Small intestine (tissue), 16 donors: ENCODE data around the gene FAM219A. TPM values are rescaled to one million over a fixed set of nuclear protein-coding genes. Genes with fewer than 3 reads are reported as not detected.

Source experiments
- DNase-seq, 2 donors: peaks; one replicate each; pipeline versions ENCODE4 v3.0.0 to v3.0.0-alpha.2; 2013
- FAIRE-seq: peaks from 2 replicates; lab custom pipeline; 2012; peaks lifted over from hg19 to GRCh38; lab: Jason Lieb, UNC
- H3K27ac ChIP-seq, 3 donors: one replicate each; pipeline ENCODE4 v1.5.1; 2013; ENCODE audit warnings: low read length in 2 of 3, mild to moderate bottlenecking in 2 of 3, control low read depth in 1 of 3, inconsistent platforms in 1 of 3, low read depth in 1 of 3, moderate library complexity in 1 of 3
- H3K27me3 ChIP-seq, 3 donors: one replicate each; pipeline ENCODE4 v1.6.1; 2013; ENCODE audit warnings: low read length in 3 of 3, inconsistent platforms in 1 of 3; ENCODE audit not compliant: control insufficient read depth in 3 of 3, insufficient read depth in 3 of 3
- H3K36me3 ChIP-seq, 3 donors: one replicate each; pipeline ENCODE4 v1.6.1; 2013; ENCODE audit warnings: low read length in 3 of 3, inconsistent platforms in 1 of 3, low read depth in 1 of 3, mild to moderate bottlenecking in 1 of 3, moderate library complexity in 1 of 3; ENCODE audit not compliant: control insufficient read depth in 3 of 3, insufficient read depth in 2 of 3
- H3K4me1 ChIP-seq, 3 donors: one replicate each; pipeline ENCODE4 v1.6.1; 2013; ENCODE audit warnings: low read length in 2 of 3, inconsistent platforms in 1 of 3, low read depth in 1 of 3, mild to moderate bottlenecking in 1 of 3, moderate library complexity in 1 of 3; ENCODE audit not compliant: control insufficient read depth in 3 of 3, insufficient read depth in 2 of 3
- H3K4me3 ChIP-seq, 3 donors: one replicate each; pipeline ENCODE4 v1.5.1; 2013; ENCODE audit warnings: low read length in 3 of 3, control low read depth in 1 of 3, inconsistent platforms in 1 of 3, low read depth in 1 of 3, mild to moderate bottlenecking in 1 of 3, moderate library complexity in 1 of 3
- H3K9me3 ChIP-seq, 2 donors: one replicate each; pipeline ENCODE4 v1.6.1; 2013; ENCODE audit warnings: low read depth in 1 of 2, low read length in 1 of 2; ENCODE audit not compliant: control insufficient read depth in 2 of 2, insufficient read depth in 1 of 2
- WGBS, 3 donors: extraction: QIAGEN DNeasy Blood & Tissue Kit; methylation state at CpG; one replicate each; pipeline ENCODE4 v1.1.7; 2013; 5-methylcytosine and 5-hydroxymethylcytosine counted together
- long read RNA-seq, 10 donors: transcript quantifications; one replicate each; lab custom pipeline, GENCODE V29; 2026
- polyA plus RNA-seq, 4 donors: library from polyadenylated mRNA; stranded (reverse) in 3 of 4; unstranded in 1 of 4; fragments of 200-250 nt in 3 of 4; fragments of 120-200 nt in 1 of 4; gene quantifications; one replicate each; pipeline versions ENCODE4 v1.2.1 to v1.2.3, GENCODE V29; 2013
- donor health status: healthy with polysubstance abuse.
- donor health status: control.
- donor health status: control.
- donor health status: Bipolar disorder and iron deficiency.
- donor health status: healthy.

FAM219A gene, protein sequence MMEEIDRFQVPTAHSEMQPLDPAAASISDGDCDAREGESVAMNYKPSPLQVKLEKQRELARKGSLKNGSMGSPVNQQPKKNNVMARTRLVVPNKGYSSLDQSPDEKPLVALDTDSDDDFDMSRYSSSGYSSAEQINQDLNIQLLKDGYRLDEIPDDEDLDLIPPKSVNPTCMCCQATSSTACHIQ
- 1 to 10 TPM; 2.7 to 9.0 (median 4.5) TPM for polyA plus RNA-seq
- long read RNA-seq, donor 1, partial matches to known transcripts, result 0 of 2 reads
- long read RNA-seq, donor 1, other reads (novel, unspliced or antisense), result 0 of 2 reads
- long read RNA-seq, donor 2, partial matches to known transcripts, result 0 of 1 reads
- long read RNA-seq, donor 2, other reads (novel, unspliced or antisense), result 0 of 1 reads
- long read RNA-seq, donor 3, partial matches to known transcripts, result 0 of 6 reads
- long read RNA-seq, donor 3, other reads (novel, unspliced or antisense), result 0 of 6 reads
- long read RNA-seq, donor 4, partial matches to known transcripts, result 0 of 1 reads
- long read RNA-seq, donor 4, other reads (novel, unspliced or antisense), result 0 of 1 reads
- long read RNA-seq, donor 5, result 0 reads
- long read RNA-seq, donor 6, partial matches to known transcripts, result 0 of 1 reads
- long read RNA-seq, donor 6, other reads (novel, unspliced or antisense), result 0 of 1 reads
- long read RNA-seq, donor 7, partial matches to known transcripts, result 0 of 5 reads
- long read RNA-seq, donor 7, other reads (novel, unspliced or antisense), result 0 of 5 reads
- long read RNA-seq, donor 8, partial matches to known transcripts, result 0 of 2 reads
- long read RNA-seq, donor 8, other reads (novel, unspliced or antisense), result 0 of 2 reads
- long read RNA-seq, donor 9, partial matches to known transcripts, result 6 of 6 reads
- long read RNA-seq, donor 9, other reads (novel, unspliced or antisense), result 0 of 6 reads
- long read RNA-seq, donor 10, partial matches to known transcripts, result 0 of 3 reads
- long read RNA-seq, donor 10, other reads (novel, unspliced or antisense), result 0 of 3 reads

DNA sequence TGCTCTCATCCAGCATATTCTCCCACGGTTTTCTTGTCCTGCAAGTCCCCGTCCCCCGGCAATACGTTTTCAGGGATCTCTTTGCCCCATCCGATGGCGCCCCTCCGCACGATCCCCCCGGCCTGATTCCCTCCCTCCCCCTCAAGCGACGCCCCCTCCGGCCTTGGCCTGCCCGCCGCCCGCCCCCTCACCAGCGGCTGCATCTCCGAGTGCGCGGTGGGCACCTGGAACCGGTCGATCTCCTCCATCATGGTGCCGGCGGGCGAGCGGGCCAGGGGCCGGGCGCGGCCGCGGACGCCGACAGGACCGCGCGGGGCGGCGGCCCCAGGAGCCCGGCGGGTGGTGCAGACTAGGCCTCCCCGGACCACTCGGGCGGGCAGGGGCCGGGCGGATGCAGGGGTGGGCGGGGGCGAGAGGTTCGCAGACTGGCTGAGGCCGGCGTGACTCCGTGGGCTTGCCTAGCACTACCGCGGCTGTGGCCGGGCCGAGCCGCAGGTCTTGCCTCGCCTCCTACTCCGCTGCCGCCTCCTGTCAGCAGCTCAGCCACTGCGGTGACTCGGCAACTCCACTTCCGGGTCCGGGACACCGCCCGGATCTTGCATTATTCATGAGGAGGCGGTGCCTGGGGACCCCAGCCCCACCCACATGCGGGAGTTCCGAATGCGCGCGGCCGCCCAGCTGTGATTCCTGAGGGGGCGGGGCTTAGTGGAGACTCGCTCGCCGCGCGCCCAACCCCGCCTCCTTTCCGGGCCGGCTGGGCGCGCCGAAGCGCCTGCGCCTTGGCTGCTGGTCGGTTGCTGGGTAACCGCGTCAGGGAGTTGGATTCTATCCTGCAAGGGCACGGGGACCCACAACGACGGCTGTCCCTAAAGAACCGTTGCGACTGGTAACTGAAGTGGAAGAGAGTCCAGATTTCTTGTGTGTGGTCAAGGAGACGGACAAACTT, at the start of gene FAM219A, which contains the start of gene DNAI1:
Gene FAM219A (minus strand): TSS at position 558 of the 946 bp plus-strand sequence. CDS start 307 bp downstream, at position 251.
Gene DNAI1 (plus strand): TSS at position 793 of the 946 bp plus-strand sequence. CDS start 201 bp downstream, outside the sequence.
- peaks cover 0 to 43% (median 0%) of the 10 kb centered on the region in 3 donors for H3K27me3 ChIP-seq
- no peaks in the 10 kb centered on the region for H3K9me3 ChIP-seq
- peak within 1 kb of the TSS in 2 of 3 donors; percentile 45 to 63 for H3K27ac ChIP-seq
- 0 to 1% (median 1%) methylated on average over 78 to 94 of the region's 94 CpGs for WGBS, 3 donors
- H3K36me3 ChIP-seq, result no peaks in the 10 kb centered on the region
- H3K4me3 ChIP-seq, result peak within 1 kb of the TSS; percentile 64 to 67 (median 64)
- FAIRE-seq, result peak; percentile 30
- peak; percentile 99 for DNase-seq
- peaks cover 0 to 16% (median 6%) of the 10 kb centered on the region in 3 donors for H3K4me1 ChIP-seq

DNA sequence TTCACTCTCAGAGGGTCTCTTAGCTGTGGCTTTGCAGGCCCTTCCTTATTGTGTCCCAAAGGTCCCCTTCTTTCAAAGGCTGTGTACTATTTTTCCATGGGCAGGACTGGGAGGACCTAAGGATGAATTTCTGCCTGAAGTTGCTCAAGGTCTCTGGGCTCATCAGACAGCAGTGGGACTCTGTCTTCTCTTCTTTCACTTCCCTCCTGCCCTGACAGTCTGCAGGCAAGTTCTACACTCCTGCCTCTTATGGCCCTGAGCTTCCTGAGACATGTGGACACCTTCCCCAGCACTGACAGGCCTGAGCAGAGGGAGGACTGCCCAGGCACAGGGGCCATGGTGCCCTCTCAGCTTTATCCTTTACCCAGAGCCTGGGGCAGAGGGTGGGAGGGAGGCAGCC, 49.6 kb upstream of the FAM219A start:
- H3K4me1 ChIP-seq, result peaks cover 0 to 14% (median 1%) of the 10 kb centered on the region in 3 donors
- no peak overlapping the region for H3K4me3 ChIP-seq
- FAIRE-seq (no peak), DNase-seq (no peak)
- no peak overlapping the region for H3K27ac ChIP-seq
- no peaks in the 10 kb centered on the region for H3K36me3 ChIP-seq
- H3K27me3 ChIP-seq, result peaks cover 0 to 12% (median 2%) of the 10 kb centered on the region in 3 donors
- no peaks in the 10 kb centered on the region for H3K9me3 ChIP-seq

DNA sequence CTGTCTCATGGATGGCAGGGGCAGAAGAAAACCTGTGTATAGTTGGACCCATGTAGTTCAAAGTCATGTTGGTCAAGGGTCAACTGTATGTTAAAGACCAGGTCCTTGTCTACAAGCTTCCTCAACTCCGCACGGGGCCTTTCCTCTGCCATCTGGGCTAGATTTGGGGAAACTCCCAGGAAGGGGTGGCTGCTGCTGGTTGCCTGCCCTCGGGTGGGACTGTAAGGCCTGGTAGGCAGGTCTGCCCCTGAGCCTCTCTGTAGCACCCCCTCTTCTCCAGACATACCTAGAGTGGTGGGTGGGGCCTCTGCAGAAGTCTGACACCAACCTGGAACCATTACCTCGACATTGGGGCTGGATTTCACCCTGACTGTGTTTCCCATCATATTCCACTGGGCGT, 49.2 kb upstream of the FAM219A start:
- Histone ChIP-seq H3K27me3 (peaks cover 0 to 15% (median 2%) of the 10 kb centered on the region in 3 donors), H3K4me1 (peaks cover 0 to 14% (median 1%) of the 10 kb centered on the region in 3 donors), H3K36me3 (no peaks in the 10 kb centered on the region), H3K27ac (no peak overlapping the region), H3K4me3 (no peak overlapping the region), H3K9me3 (no peaks in the 10 kb centered on the region)
- 70 to 82% (median 80%) methylated on average over 5 of the region's 5 CpGs for WGBS, 3 donors
- FAIRE-seq (no peak), DNase-seq (no peak)

DNA sequence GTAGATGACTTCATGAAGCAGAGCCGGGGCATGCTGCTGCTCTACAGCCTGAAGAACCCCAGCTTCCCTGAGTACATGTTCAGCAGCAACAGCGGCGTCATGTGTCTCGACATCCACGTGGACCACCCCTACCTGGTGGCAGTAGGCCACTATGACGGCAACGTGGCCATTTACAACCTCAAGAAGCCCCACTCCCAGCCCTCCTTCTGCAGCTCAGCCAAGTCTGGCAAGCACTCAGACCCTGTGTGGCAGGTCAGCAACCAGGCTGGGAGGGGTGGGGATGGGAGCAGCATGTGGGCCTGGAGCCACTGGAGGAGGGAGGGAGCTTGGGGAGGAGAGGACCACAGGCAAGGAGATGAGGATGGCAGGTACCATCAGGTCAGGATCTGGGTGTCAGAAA, 48.3 kb upstream of the FAM219A start:
- WGBS, 3 donors, result 83 to 95% (median 92%) methylated on average over 7 of the region's 7 CpGs
- DNase-seq, result no peak
- peaks cover 0 to 19% (median 2%) of the 10 kb centered on the region in 3 donors for H3K27me3 ChIP-seq
- no peak overlapping the region for H3K4me3 ChIP-seq
- no peak overlapping the region for H3K27ac ChIP-seq
- H3K36me3 ChIP-seq, result no peaks in the 10 kb centered on the region
- H3K4me1 ChIP-seq, result peaks cover 0 to 14% (median under 1%) of the 10 kb centered on the region in 3 donors
- no peak for FAIRE-seq
- no peaks in the 10 kb centered on the region for H3K9me3 ChIP-seq

DNA sequence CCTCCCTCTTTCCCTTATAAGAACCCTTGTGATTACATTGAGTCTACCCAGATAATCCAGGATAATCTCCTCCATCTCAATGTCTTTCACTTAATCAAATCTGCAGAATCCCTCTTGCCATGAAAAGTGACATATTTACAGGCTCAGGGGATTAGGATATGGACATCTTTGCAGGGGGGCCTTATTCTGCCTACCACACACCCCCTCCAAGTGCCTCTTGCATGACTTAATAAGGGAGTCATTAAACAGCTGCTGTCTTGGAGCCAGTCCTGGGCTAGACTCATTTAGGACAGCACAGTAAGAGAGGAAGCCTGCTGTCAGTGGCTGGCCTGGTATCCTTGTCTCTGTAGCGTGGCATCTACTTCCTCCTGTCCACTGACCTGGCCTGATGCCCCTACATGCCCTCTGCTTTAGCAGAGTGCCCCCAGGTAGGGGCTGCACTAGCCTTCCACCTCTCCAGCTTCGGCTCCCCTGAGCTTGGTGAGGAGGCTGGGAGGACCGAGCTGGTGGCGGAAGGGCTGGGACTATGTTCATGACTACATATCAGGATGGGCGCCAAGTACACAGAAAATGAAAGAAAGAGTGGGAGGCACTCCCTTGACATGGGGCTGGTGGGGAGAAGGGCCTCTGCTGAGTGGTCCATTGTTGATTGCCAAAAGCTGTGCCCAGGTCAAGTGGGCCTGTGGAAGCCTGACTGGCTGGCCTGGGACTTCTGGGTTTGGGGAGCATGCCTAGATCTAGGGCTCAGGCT, 47.2 kb upstream of the FAM219A start:
- no peak overlapping the region for H3K4me3 ChIP-seq
- FAIRE-seq (no peak), DNase-seq (no peak)
- H3K27me3 ChIP-seq, result peaks cover 0 to 19% (median 2%) of the 10 kb centered on the region in 3 donors
- H3K4me1 ChIP-seq, result peaks cover 0 to 5% (median 0%) of the 10 kb centered on the region in 3 donors
- no peaks in the 10 kb centered on the region for H3K36me3 ChIP-seq
- no peaks in the 10 kb centered on the region for H3K9me3 ChIP-seq
- 71 to 82% (median 82%) methylated on average over 5 of the region's 5 CpGs for WGBS, 3 donors
- no peak overlapping the region for H3K27ac ChIP-seq

DNA sequence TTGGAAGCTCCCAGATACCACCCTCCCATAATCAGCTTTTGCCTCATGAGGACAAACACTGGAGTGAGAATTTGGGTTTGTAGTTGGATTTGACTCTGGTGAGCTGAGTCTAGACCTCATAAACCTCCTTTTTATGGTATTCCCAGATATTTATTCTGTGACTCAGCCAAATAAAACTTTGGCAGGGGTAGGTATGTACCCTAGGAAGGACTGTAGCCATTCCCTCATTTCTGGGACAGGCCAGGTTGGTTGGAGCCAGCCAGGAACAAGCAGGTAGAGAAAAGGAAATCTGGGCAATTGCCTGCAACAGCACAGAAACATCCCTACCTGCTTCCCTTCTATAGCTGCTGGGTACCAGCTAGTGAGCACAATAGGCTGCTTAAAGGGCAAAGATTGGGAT, 45.0 kb upstream of the FAM219A start:
- no peaks in the 10 kb centered on the region for H3K9me3 ChIP-seq
- no peak overlapping the region for H3K27ac ChIP-seq
- H3K4me3 ChIP-seq, result no peak overlapping the region
- FAIRE-seq (no peak), DNase-seq (no peak)
- H3K27me3 ChIP-seq, result peaks cover 0 to 29% (median 2%) of the 10 kb centered on the region in 3 donors
- no peaks in the 10 kb centered on the region for H3K4me1 ChIP-seq
- H3K36me3 ChIP-seq, result no peaks in the 10 kb centered on the region

DNA sequence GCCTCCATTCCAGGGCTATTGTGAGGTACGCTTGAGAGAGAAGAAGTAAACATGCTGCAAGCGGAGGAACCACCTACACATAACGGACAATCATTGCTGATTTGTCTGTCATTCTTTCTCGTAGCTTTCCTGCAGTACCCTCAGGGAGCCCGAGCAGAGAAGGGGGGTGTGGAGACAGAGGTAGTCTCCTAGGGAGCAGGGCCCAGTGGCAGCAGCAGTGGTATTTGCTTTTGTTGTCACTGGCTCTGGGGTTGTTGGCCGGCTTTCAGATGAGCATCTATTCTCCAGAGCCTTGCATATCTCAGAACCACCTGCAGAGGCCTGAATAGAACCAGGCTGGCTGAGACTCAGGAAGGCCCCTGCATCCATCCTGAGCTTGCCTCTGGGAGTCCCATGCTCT, 44.5 kb upstream of the FAM219A start:
- Histone ChIP-seq H3K4me3 (no peak overlapping the region), H3K9me3 (no peaks in the 10 kb centered on the region), H3K27me3 (peaks cover 0 to 29% (median 2%) of the 10 kb centered on the region in 3 donors), H3K36me3 (no peaks in the 10 kb centered on the region), H3K27ac (no peak overlapping the region), H3K4me1 (no peaks in the 10 kb centered on the region)
- 64 to 74% (median 69%) methylated on average over 6 of the region's 6 CpGs for WGBS, 3 donors
- no peak for FAIRE-seq
- no peak for DNase-seq
